Activated CD4-positive, alpha-beta T cell treated with anti-CD3 and anti-CD28 coated beads for 36 hours (primary cell): ENCODE data around the gene FAM124B. TPM values are rescaled to one million over a fixed set of nuclear protein-coding genes. Genes with fewer than 3 reads are reported as not detected.

Experiments used
- ATAC-seq: fragments of 200-7000 bp; cut with Tn5 transposase; one replicate; pipeline ENCODE4 v1.10.0; 2021; ENCODE audit warnings: mild to moderate bottlenecking, moderate library complexity
- CTCF ChIA-PET: fragments of 350-600 bp; sonication (Branson Sonifier 250); formaldehyde crosslinking; loops from one replicate; lab custom pipeline; 2021; ENCODE audit warnings: antibody characterized with exemption; lab: Charles Lee
- POLR2A ChIA-PET: fragments of 350-600 bp; sonication (Branson Sonifier 250); formaldehyde crosslinking; loops from one replicate; lab custom pipeline; 2021; ENCODE audit warnings: antibody characterized with exemption, inconsistent platforms; lab: Charles Lee
- DNase-seq: peaks from one replicate; pipeline ENCODE4 v3.0.0-alpha.2; 2020
- H3K27ac Mint-ChIP-seq: one replicate; pipeline ENCODE4 v1.8.0; 2021; ENCODE audit warnings: mixed read lengths
- H3K27me3 Mint-ChIP-seq: one replicate; pipeline ENCODE4 v1.8.0; 2021; ENCODE audit warnings: mixed read lengths
- H3K36me3 Mint-ChIP-seq: one replicate; pipeline ENCODE4 v1.8.0; 2021; ENCODE audit warnings: low read depth, mixed read lengths
- H3K4me1 Mint-ChIP-seq: one replicate; pipeline ENCODE4 v1.8.0; 2021; ENCODE audit warnings: mixed read lengths
- H3K4me3 Mint-ChIP-seq: one replicate; pipeline ENCODE4 v1.8.0; 2021; ENCODE audit warnings: mild to moderate bottlenecking, moderate library complexity, mixed read lengths
- H3K9me3 Mint-ChIP-seq: one replicate; pipeline ENCODE4 v1.8.0; 2021; ENCODE audit warnings: low read depth, mixed read lengths
- intact Hi-C, 2 experiments: fragments of 100-400 bp; cut with DNase I in 1 of 2; cut with micrococcal nuclease in 1 of 2; formaldehyde crosslinking; loops; one replicate each; pipeline versions ENCODE4 v1.14.2 to v1.15.1; 2022 to 2024; cut with DNase I, micrococcal nuclease
- total RNA-seq, 2 experiments: library from RNA; stranded (reverse); gene quantifications; one replicate each; pipeline ENCODE4 v1.2.3, GENCODE V29; 2021

Gene FAM124B
- total RNA-seq, 2 experiments from 2014 or later, result 0.58 to 0.87 TPM

- H3K36me3 Mint-ChIP-seq, result no peaks in the 10 kb centered on the region
- ATAC-seq (no peak), DNase-seq (no peak)
- intact Hi-C loops, result no loop called here
- CTCF ChIA-PET, result no interaction called here
- H3K27ac Mint-ChIP-seq, result no peak overlapping the region
- no peaks in the 10 kb centered on the region for H3K9me3 Mint-ChIP-seq
- H3K4me1 Mint-ChIP-seq, result peaks cover 4% of the 10 kb centered on the region
- no peak overlapping the region for H3K4me3 Mint-ChIP-seq
- H3K27me3 Mint-ChIP-seq, result peaks cover 4% of the 10 kb centered on the region
- POLR2A ChIA-PET, result no interaction called here
Observed at GRCh38 chr2:224433442-224433841, 31.5 kb upstream of the FAM124B start.

GRCh38 chr2:224432003-224432579 is 30.2 kb upstream of the FAM124B start:
- intact Hi-C loops, result no loop called here
- Mint-ChIP-seq H3K4me1 (peaks cover 4% of the 10 kb centered on the region), H3K36me3 (no peaks in the 10 kb centered on the region), H3K27ac (no peak overlapping the region), H3K27me3 (peaks cover 4% of the 10 kb centered on the region), H3K9me3 (no peaks in the 10 kb centered on the region), H3K4me3 (no peak overlapping the region)
- no peak for ATAC-seq
- ChIA-PET CTCF (interaction anchor here (0.6 to 1.0 kb wide), 3 partner anchors 18 to 219 kb away, joined by 3 read pairs; no protein-coding TSS in a partner anchor), POLR2A (no interaction called here)
- peak; percentile 11 for DNase-seq

GRCh38 chr2:224429441-224429810 is 27.5 kb upstream of the FAM124B start:
- Mint-ChIP-seq H3K27me3 (peaks cover 6% of the 10 kb centered on the region), H3K4me1 (peaks cover 4% of the 10 kb centered on the region), H3K27ac (no peak overlapping the region), H3K4me3 (no peak overlapping the region), H3K9me3 (peaks cover 5% of the 10 kb centered on the region), H3K36me3 (no peaks in the 10 kb centered on the region)
- ATAC-seq, result no peak
- POLR2A ChIA-PET, result no interaction called here
- intact Hi-C loops, result no loop called here
- DNase-seq, result no peak
- CTCF ChIA-PET, result interaction anchor here (1.0 kb wide), 1 partner anchor 217 kb away, joined by 3 read pairs; no protein-coding TSS in a partner anchor

GRCh38 chr2:224428787-224429440 is 27.0 kb upstream of the FAM124B start:
- CTCF ChIA-PET, result interaction anchor here (1.0 kb wide), 1 partner anchor 218 kb away, joined by 3 read pairs; no protein-coding TSS in a partner anchor

DNA sequence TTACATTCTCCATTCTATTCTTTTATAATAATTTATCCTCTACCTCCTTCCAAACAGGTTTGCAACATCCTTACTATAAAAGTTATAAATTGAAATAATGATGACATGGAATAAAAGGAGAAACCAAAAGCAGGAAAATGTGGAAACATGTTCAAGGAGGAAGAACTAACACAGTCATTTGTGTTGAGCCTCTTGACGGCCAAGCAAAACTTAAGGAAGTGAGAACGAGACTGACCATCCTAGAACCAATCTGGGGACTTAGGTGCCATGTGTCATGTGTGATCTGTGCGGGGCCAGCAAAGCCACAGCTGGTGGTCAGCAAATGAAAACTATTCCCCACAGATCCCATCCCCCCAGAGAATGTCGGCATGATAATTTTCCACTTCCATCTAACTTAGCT is 25.6 kb upstream of the FAM124B start:
- ATAC-seq (no peak), DNase-seq (no peak)
- intact Hi-C loops, result no loop called here
- Mint-ChIP-seq H3K4me3 (no peak overlapping the region), H3K4me1 (peaks cover 4% of the 10 kb centered on the region), H3K36me3 (no peaks in the 10 kb centered on the region), H3K9me3 (peaks cover 6% of the 10 kb centered on the region), H3K27me3 (peaks cover 4% of the 10 kb centered on the region), H3K27ac (no peak overlapping the region)
- CTCF ChIA-PET, result no interaction called here
- POLR2A ChIA-PET, result no interaction called here

More at GRCh38 chr2:224428787-224429440, 27.0 kb upstream of the FAM124B start:
- Mint-ChIP-seq H3K9me3 (peaks cover 6% of the 10 kb centered on the region), H3K27ac (no peak overlapping the region), H3K4me3 (no peak overlapping the region), H3K36me3 (no peaks in the 10 kb centered on the region), H3K4me1 (peaks cover 4% of the 10 kb centered on the region), H3K27me3 (peaks cover 6% of the 10 kb centered on the region)
- intact Hi-C loops, result no loop called here
- DNase-seq, result no peak
- POLR2A ChIA-PET, result no interaction called here
- ATAC-seq, result no peak

DNA sequence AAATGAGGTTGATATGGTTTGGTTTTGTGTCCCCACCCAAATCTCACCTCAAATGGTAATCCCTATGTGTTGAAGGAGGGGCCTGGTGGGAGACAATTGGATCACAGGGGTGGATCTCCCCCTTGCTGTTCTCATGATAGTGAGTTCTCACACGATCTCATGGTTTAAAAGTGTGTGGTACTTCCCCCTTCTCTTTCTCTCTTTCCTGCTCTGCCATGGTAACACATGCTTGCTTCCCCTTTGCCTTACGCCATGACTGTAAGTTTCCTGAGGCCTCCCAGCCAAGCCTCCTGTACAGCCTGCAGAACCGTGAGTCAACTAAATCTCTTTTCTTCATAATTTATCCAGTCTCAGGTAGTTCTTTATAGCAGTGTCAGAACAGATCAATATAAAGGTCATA is 24.7 kb upstream of the FAM124B start:
- peaks cover 7% of the 10 kb centered on the region for H3K9me3 Mint-ChIP-seq
- peaks cover 4% of the 10 kb centered on the region for H3K27me3 Mint-ChIP-seq
- intact Hi-C loops, result no loop called here
- ChIA-PET CTCF (no interaction called here), POLR2A (no interaction called here)
- no peak overlapping the region for H3K27ac Mint-ChIP-seq
- no peaks in the 10 kb centered on the region for H3K36me3 Mint-ChIP-seq
- no peaks in the 10 kb centered on the region for H3K4me1 Mint-ChIP-seq
- no peak overlapping the region for H3K4me3 Mint-ChIP-seq
- DNase-seq, result no peak
- ATAC-seq, result no peak

DNA sequence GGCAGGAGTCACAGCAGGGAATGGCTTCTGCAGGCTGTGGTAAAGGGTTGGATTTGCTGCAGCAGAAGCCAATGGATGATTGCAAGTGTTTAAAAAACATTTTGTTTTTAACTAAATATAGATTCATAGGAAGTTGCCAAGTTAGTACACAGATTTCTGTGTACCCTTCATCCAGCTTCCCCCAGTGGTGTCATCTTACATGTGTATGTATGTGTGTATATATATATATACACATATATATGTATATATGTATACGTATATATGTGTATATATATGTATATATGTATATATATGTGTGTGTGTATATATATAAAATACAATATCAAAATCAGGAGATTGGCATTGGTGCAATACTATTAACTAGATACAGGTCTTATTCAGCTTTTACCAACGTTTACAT is 19.2 kb upstream of the FAM124B start:
- no peaks in the 10 kb centered on the region for H3K4me1 Mint-ChIP-seq
- intact Hi-C loops, result no loop called here
- ChIA-PET CTCF (no interaction called here), POLR2A (no interaction called here)
- DNase-seq (no peak), ATAC-seq (no peak)
- peaks cover 12% of the 10 kb centered on the region for H3K9me3 Mint-ChIP-seq
- H3K36me3 Mint-ChIP-seq, result no peaks in the 10 kb centered on the region
- H3K4me3 Mint-ChIP-seq, result no peak overlapping the region
- H3K27ac Mint-ChIP-seq, result no peak overlapping the region
- peaks cover 4% of the 10 kb centered on the region for H3K27me3 Mint-ChIP-seq

DNA sequence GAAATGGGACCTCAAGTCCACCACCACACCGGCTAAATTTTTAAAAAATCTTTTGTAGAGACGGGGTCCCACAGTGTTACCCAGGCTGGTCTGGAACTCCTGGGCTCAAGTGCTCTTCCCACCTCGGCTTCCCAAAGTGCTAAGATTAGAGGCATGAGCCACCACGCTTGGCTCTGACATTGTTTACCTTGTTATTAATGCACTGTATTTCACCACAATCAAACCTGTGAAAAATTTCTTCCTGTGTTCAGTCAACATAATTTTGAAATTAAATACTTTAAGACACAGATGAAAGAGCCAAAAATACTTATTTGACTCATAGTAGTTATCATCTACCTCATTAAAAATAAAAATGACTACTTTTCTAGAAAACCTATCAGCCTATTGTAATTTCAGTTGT is 16.0 kb upstream of the FAM124B start:
- Mint-ChIP-seq H3K27me3 (peaks cover 2% of the 10 kb centered on the region), H3K9me3 (peaks cover 8% of the 10 kb centered on the region)
- intact Hi-C loops, result no loop called here

DNA sequence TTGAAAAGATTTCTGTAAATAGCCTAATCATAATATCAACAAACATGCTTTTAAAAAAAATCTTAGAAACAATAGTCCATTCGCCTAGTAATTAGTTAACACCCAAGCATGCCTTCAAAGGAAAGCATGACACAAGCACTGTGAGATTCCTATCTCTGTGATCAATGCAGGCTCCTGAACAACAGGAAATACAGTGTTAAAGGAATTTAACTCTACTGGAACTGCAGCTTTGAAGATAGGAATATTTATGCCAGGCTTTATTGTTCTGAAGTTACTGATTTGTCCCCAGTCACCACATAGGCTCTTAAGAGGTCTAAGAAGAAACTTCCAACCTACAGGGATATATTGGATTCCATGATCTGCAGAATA is 15.4 kb upstream of the FAM124B start:
- no peak overlapping the region for H3K4me3 Mint-ChIP-seq
- peaks cover 8% of the 10 kb centered on the region for H3K9me3 Mint-ChIP-seq
- H3K4me1 Mint-ChIP-seq, result no peaks in the 10 kb centered on the region
- CTCF ChIA-PET, result no interaction called here
- intact Hi-C loops, result no loop called here
- no peak overlapping the region for H3K27ac Mint-ChIP-seq
- ATAC-seq (no peak), DNase-seq (no peak)
- POLR2A ChIA-PET, result no interaction called here
- H3K36me3 Mint-ChIP-seq, result no peaks in the 10 kb centered on the region
- peaks cover 2% of the 10 kb centered on the region for H3K27me3 Mint-ChIP-seq

More for the DNA sequence above, 16.0 kb upstream of the FAM124B start:
- H3K4me3 Mint-ChIP-seq, result no peak overlapping the region
- DNase-seq (no peak), ATAC-seq (no peak)
- ChIA-PET CTCF (interaction anchor here (0.9 kb wide), 1 partner anchor 23 kb away, joined by 3 read pairs; no protein-coding TSS in a partner anchor), POLR2A (no interaction called here)
- H3K27ac Mint-ChIP-seq, result no peak overlapping the region
- no peaks in the 10 kb centered on the region for H3K4me1 Mint-ChIP-seq
- H3K36me3 Mint-ChIP-seq, result no peaks in the 10 kb centered on the region

GRCh38 chr2:224416656-224417360 is 14.9 kb upstream of the FAM124B start:
- ChIA-PET POLR2A (no interaction called here), CTCF (no interaction called here)
- H3K4me1 Mint-ChIP-seq, result no peaks in the 10 kb centered on the region
- DNase-seq, result no peak
- H3K9me3 Mint-ChIP-seq, result peaks cover 8% of the 10 kb centered on the region
- intact Hi-C loops, result no loop called here
- ATAC-seq, result no peak
- no peaks in the 10 kb centered on the region for H3K36me3 Mint-ChIP-seq
- no peak overlapping the region for H3K4me3 Mint-ChIP-seq
- H3K27me3 Mint-ChIP-seq, result peaks cover 2% of the 10 kb centered on the region
- H3K27ac Mint-ChIP-seq, result no peak overlapping the region

- no peak overlapping the region for H3K4me3 Mint-ChIP-seq
- ATAC-seq, result no peak
- no peaks in the 10 kb centered on the region for H3K36me3 Mint-ChIP-seq
- ChIA-PET CTCF (no interaction called here), POLR2A (no interaction called here)
- no peaks in the 10 kb centered on the region for H3K9me3 Mint-ChIP-seq
- DNase-seq, result no peak
- intact Hi-C loops, result no loop called here
- H3K27ac Mint-ChIP-seq, result no peak overlapping the region
- no peaks in the 10 kb centered on the region for H3K27me3 Mint-ChIP-seq
- no peaks in the 10 kb centered on the region for H3K4me1 Mint-ChIP-seq
Observed at GRCh38 chr2:224413381-224413780, 11.5 kb upstream of the FAM124B start.
